GM12878 (cell line): Measurements from ENCODE around the gene FBXO38. TPM values are rescaled to one million over a fixed set of nuclear protein-coding genes. Genes with fewer than 3 reads are reported as not detected.

Source experiments
- ATAC-seq: fragments of 200-7000 bp; cut with Tn5 transposase; 3 replicates; pipeline ENCODE4 v1.9.1; 2020; ENCODE audit warnings: mild to moderate bottlenecking, moderate library complexity
- BruUV-seq: library from RNA; stranded (reverse); fragments of 400-500 nt; replicated peaks from 2 replicates; lab custom pipeline; 2021; lab: Mats Ljungman, UMichigan
- CTCF ChIA-PET: fragments of 300-600 bp; sonication (Branson Sonifier 250); formaldehyde crosslinking; extraction: SDS; loops from one replicate; lab custom pipeline; 2021; ENCODE audit warnings: inconsistent platforms; lab: Yijun Ruan, JAX
- POLR2A ChIA-PET: fragments of 350-600 bp; formaldehyde crosslinking; extraction: SDS; loops from one replicate; lab custom pipeline; 2021; ENCODE audit warnings: inconsistent platforms; lab: Charles Lee
- RAD21 ChIA-PET: fragments of 300-600 bp; sonication (Branson Sonifier 250); formaldehyde crosslinking; loops from one replicate; lab custom pipeline; 2023; ENCODE audit warnings: antibody characterized with exemption; ENCODE audit not compliant: unreplicated experiment; lab: Charles Lee
- SMC1A ChIA-PET: fragments of 300-600 bp; sonication (Branson Sonifier 250); formaldehyde crosslinking; loops from one replicate; lab custom pipeline; 2023; ENCODE audit not compliant: unreplicated experiment, uncharacterized antibody; lab: Charles Lee
- DNase-seq: peaks from one replicate; pipeline ENCODE4 v3.0.0-alpha.2; 2011; ENCODE audit warnings: low read depth, low spot score
- FAIRE-seq: peaks from 3 replicates; lab custom pipeline; 2011; peaks lifted over from hg19 to GRCh38; lab: Jason Lieb, UNC
- H2AFZ ChIP-seq: 2 replicates; pipeline ENCODE4 v1.6.0; 2011; ENCODE audit warnings: low read depth, low read length, control low read depth; ENCODE audit not compliant: control insufficient read depth
- H3K27ac ChIP-seq: 2 replicates; pipeline ENCODE4 v1.5.1; 2011; ENCODE audit warnings: control low read depth; ENCODE audit not compliant: control insufficient read depth, insufficient read depth
- H3K27me3 ChIP-seq, 2 experiments: replicated peaks in 1 of 2; 2 replicates each; pipeline versions ENCODE4 v1.6.0 to v1.6.1; 2011; ENCODE audit warnings: low read length in 1 of 2; ENCODE audit not compliant: control insufficient read depth in 2 of 2, insufficient read depth in 2 of 2
- H3K36me3 ChIP-seq, 2 experiments: 2 replicates each; pipeline ENCODE4 v1.5.1; 2011; ENCODE audit warnings: low read length in 1 of 2; ENCODE audit not compliant: control insufficient read depth in 2 of 2, insufficient read depth in 2 of 2
- H3K4me1 ChIP-seq: 2 replicates; pipeline ENCODE4 v1.6.1; 2011; ENCODE audit warnings: mild to moderate bottlenecking, low read length, moderate library complexity, mixed read lengths; ENCODE audit not compliant: control insufficient read depth, insufficient read depth
- H3K4me2 ChIP-seq: 2 replicates; pipeline ENCODE4 v1.6.0; 2011; ENCODE audit warnings: control low read depth; ENCODE audit not compliant: control insufficient read depth, insufficient read depth
- H3K4me3 ChIP-seq: fragments of 200-600 bp; sonication (generic); 2 replicates; pipeline ENCODE4 v1.5.1; 2016
- H3K79me2 ChIP-seq: 2 replicates; pipeline ENCODE4 v1.6.0; 2011; ENCODE audit warnings: low read length; ENCODE audit not compliant: control insufficient read depth, insufficient read depth
- H3K9ac ChIP-seq: 2 replicates; pipeline ENCODE4 v1.8.0; 2011; ENCODE audit warnings: low read length, control low read depth, mixed read lengths; ENCODE audit not compliant: control insufficient read depth, insufficient read depth
- H3K9me3 ChIP-seq: replicated peaks from 3 replicates; pipeline ENCODE4 v1.5.1; 2011; ENCODE audit warnings: mild to moderate bottlenecking, low read length; ENCODE audit not compliant: control insufficient read depth, insufficient read depth
- H4K20me1 ChIP-seq: 2 replicates; pipeline ENCODE4 v1.6.0; 2011; ENCODE audit not compliant: control insufficient read depth, insufficient read depth
- ASH2L ChIP-seq: fragments of 300-600, 200-600 bp; sonication (generic); IDR thresholded peaks from 2 replicates; pipeline ENCODE4 v1.6.1; 2017; ENCODE audit warnings: low read depth, mild to moderate bottlenecking, borderline replicate concordance
- BCL3 ChIP-seq: IDR thresholded peaks from 2 replicates; pipeline ENCODE4 v1.6.1; 2011; ENCODE audit warnings: borderline replicate concordance, low read depth, mild to moderate bottlenecking, moderate library complexity, low read length; ENCODE audit not compliant: insufficient read depth, poor library complexity, severe bottlenecking
- CREB1 ChIP-seq: IDR thresholded peaks from 2 replicates; pipeline ENCODE4 v1.6.1; 2012; ENCODE audit warnings: low read depth, mild to moderate bottlenecking, inconsistent platforms
- CTCF ChIP-seq, 3 experiments: IDR thresholded peaks in 2 of 3; conservative IDR thresholded peaks in 1 of 3; 2 replicates each; pipeline ENCODE4 v1.5.1; 2011; ENCODE audit warnings: low read depth in 3 of 3, low read length in 3 of 3, mild to moderate bottlenecking in 3 of 3, control low read depth in 2 of 3, moderate library complexity in 2 of 3, inconsistent platforms in 1 of 3, mixed read lengths in 1 of 3; ENCODE audit not compliant: control insufficient read depth in 2 of 3, insufficient read depth in 1 of 3; ENCODE audit errors: extremely low read depth in 1 of 3
- FOXK2 ChIP-seq: fragments of 450-650 bp; IDR thresholded peaks from 2 replicates; pipeline ENCODE4 v1.6.1; 2017; ENCODE audit warnings: mild to moderate bottlenecking, moderate library complexity
- HDAC2 ChIP-seq: fragments of 200-600 bp; sonication (generic); IDR thresholded peaks from 2 replicates; pipeline ENCODE4 v1.6.1; 2017
- HDAC6 ChIP-seq: fragments of 200-600 bp; sonication (generic); IDR thresholded peaks from one replicate; pipeline ENCODE4 v1.8.0; 2017; ENCODE audit warnings: antibody characterized with exemption; ENCODE audit not compliant: unreplicated experiment
- IKZF2 ChIP-seq, 2 experiments: fragments of 450-650 bp; IDR thresholded peaks; 2 replicates each; pipeline ENCODE4 v1.6.1; 2017; ENCODE audit warnings: mild to moderate bottlenecking in 2 of 2, moderate library complexity in 2 of 2
- LARP7 ChIP-seq: fragments of 450-650 bp; IDR thresholded peaks from 2 replicates; pipeline ENCODE4 v1.6.1; 2017; ENCODE audit warnings: mild to moderate bottlenecking
- MLLT1 ChIP-seq: fragments of 450-650 bp; IDR thresholded peaks from 2 replicates; pipeline ENCODE4 v1.6.1; 2016; ENCODE audit warnings: mild to moderate bottlenecking
- NFIC ChIP-seq: IDR thresholded peaks from 2 replicates; pipeline ENCODE4 v1.6.1; 2012; ENCODE audit warnings: low read depth, mild to moderate bottlenecking, inconsistent platforms, low read length, moderate library complexity
- RB1 ChIP-seq: fragments of 450-650 bp; formaldehyde crosslinking; IDR thresholded peaks from 2 replicates; pipeline ENCODE4 v1.6.1; 2017; ENCODE audit warnings: mild to moderate bottlenecking, borderline replicate concordance
- SMAD5 ChIP-seq: IDR thresholded peaks from 2 replicates; pipeline ENCODE4 v1.6.1; 2016; ENCODE audit warnings: antibody characterized with exemption, low read depth
- TAF1 ChIP-seq: IDR thresholded peaks from 2 replicates; pipeline ENCODE4 v1.6.1; 2011; ENCODE audit warnings: mild to moderate bottlenecking, low read depth, low read length, borderline replicate concordance
- ZNF687 ChIP-seq: fragments of 450-650 bp; IDR thresholded peaks from 2 replicates; pipeline ENCODE4 v1.6.1; 2017; ENCODE audit warnings: mild to moderate bottlenecking, moderate library complexity
- WGBS: methylation state at CpG from one replicate; pipeline ENCODE4 v1.1.6; 2016; ENCODE audit warnings: low lambda C conversion rate; ENCODE audit not compliant: insufficient replicate concordance, insufficient coverage; ENCODE audit errors: missing lambda C conversion rate; 5-methylcytosine and 5-hydroxymethylcytosine counted together
- in situ Hi-C: fragments of 300-500 bp; cut with MboI; formaldehyde crosslinking; loops from 9 replicates; pipeline ENCODE4 v1.14.3; 2018; ENCODE audit warnings: mixed read lengths
- intact Hi-C: fragments of 100-400 bp; cut with micrococcal nuclease; formaldehyde crosslinking; loops from one replicate; pipeline ENCODE4 v1.14.2; 2022; ENCODE audit not compliant: unreplicated experiment
- polyA plus RNA-seq, 11 experiments: library from polyadenylated mRNA; depleted of rRNA in 4 of 11; unstranded in 6 of 11; stranded (reverse) in 5 of 11; fragments of >200 nt; fragmentation: Nextera tagmentation in 4 of 11; fragmentation: Illumina TruSeq in 1 of 11; extraction: Ambion mirVana in 4 of 11; extraction: Trizol in 1 of 11; gene quantifications; 1 replicate in 1 of 11; 2 replicates in 10 of 11; pipeline versions ENCODE4 v1.2.1 to v1.2.3, GENCODE V29; 2011 to 2016; ENCODE audit warnings: inconsistent platforms in 2 of 11, missing spikeins in 2 of 11, low read depth in 1 of 11
- total RNA-seq, 4 experiments: library from RNA; depleted of rRNA in 3 of 4; stranded (reverse); fragments of >200 nt in 3 of 4; fragmentation: Illumina TruSeq in 1 of 4; extraction: Trizol in 1 of 4; gene quantifications; 2 replicates each; pipeline versions ENCODE4 v1.2.1 to v1.2.3, GENCODE V29; 2013 to 2021

The FBXO38 gene
- total and polyA plus RNA-seq, 10 of the 15 experiments (the other 5 are each of a cell fraction or from before 2014, with no cell fraction given) = 9.1 to 44.6 (median 28.3) TPM

GRCh38 chr5:148342371-148343045 is 41.2 kb upstream of the FBXO38 start:
- BruUV-seq = no TSS peak
- H3K4me1 ChIP-seq = no peaks in the 10 kb centered on the region
- no peak for TF ChIP-seq FOXK2
- TF ChIP-seq TAF1 = no peak
- no peak for TF ChIP-seq CREB1
- TF ChIP-seq MLLT1 = no peak
- no peak for TF ChIP-seq CTCF (IDR thresholded peaks at IDR 0.05 in 2 of 3, conservative IDR thresholded peaks at IDR 0.05 in 1 of 3; ENCODE audit: control insufficient read depth in 2 of 3, extremely low read depth in 1 of 3, insufficient read depth in 1 of 3, low read depth in 3 of 3, low read length in 3 of 3)
- no peak for TF ChIP-seq NFIC
- TF ChIP-seq SMAD5 = no peak
- TF ChIP-seq HDAC2 = no peak
- TF ChIP-seq ASH2L = no peak
- TF ChIP-seq ZNF687 = no peak
- TF ChIP-seq IKZF2 (IDR thresholded peaks at IDR 0.05) = no peak
- TF ChIP-seq LARP7 = no peak
- TF ChIP-seq HDAC6 = no peak
- no peak for TF ChIP-seq BCL3
- TF ChIP-seq RB1 = no peak
- H3K36me3 ChIP-seq = no peaks in the 10 kb centered on the region
- H3K9me3 ChIP-seq = no peaks in the 10 kb centered on the region
- H3K79me2 ChIP-seq = no peaks in the 10 kb centered on the region
- no peak for ATAC-seq
- RAD21 ChIA-PET = no interaction called here
- WGBS = 48% methylated on average over 2 of the region's 2 CpGs
- no peak overlapping the region for H3K9ac ChIP-seq
- no peak for FAIRE-seq
- no peak overlapping the region for H3K4me3 ChIP-seq
- CTCF ChIA-PET = interaction anchor here (1.0 kb wide), 1 partner anchor 389 kb away, joined by 3 read pairs; no protein-coding TSS in a partner anchor
- POLR2A ChIA-PET = no interaction called here
- H4K20me1 ChIP-seq = no peaks in the 10 kb centered on the region
- no peaks in the 10 kb centered on the region for H3K27me3 ChIP-seq
- H2AFZ ChIP-seq = no peak overlapping the region
- no peak overlapping the region for H3K27ac ChIP-seq
- in situ Hi-C loops = no loop called here
- H3K4me2 ChIP-seq = no peak overlapping the region
- DNase-seq = no peak
- intact Hi-C loops = no loop called here
- SMC1A ChIA-PET = no interaction called here
